DMS79 (cell line): ENCODE measurements around the gene DCUN1D3.
"Not testable (repeated sequence)": the region's sequence is repeated elsewhere in the genome, so short reads cannot be mapped to it uniquely, and the experiment has no call there.

Source experiments
- DNase-seq: peaks from one replicate; lab custom pipeline; 2025; lab: John Stamatoyannopoulos, UW

Gene DCUN1D3

GRCh38 chr16:20887207-20887606 is 13.0 kb downstream of the DCUN1D3 start:
- DNase-seq, result no peak

- no peak for DNase-seq
Observed at GRCh38 chr16:20886320-20886719, 13.8 kb downstream of the DCUN1D3 start.

- DNase-seq, result no peak
Observed at GRCh38 chr16:20884240-20884556, 16.0 kb downstream of the DCUN1D3 start.

- no peak for DNase-seq
Observed at GRCh38 chr16:20883554-20884239, 16.5 kb downstream of the DCUN1D3 start.

- DNase-seq, result no peak
Observed at GRCh38 chr16:20881503-20881878, 18.7 kb downstream of the DCUN1D3 start.

- DNase-seq, result no peak
Observed at GRCh38 chr16:20880867-20881502, 19.2 kb downstream of the DCUN1D3 start.

GRCh38 chr16:20879175-20880040 is 20.8 kb downstream of the DCUN1D3 start:
- DNase-seq, result no peak

- DNase-seq, result no peak
Observed at GRCh38 chr16:20878682-20879147, 21.4 kb downstream of the DCUN1D3 start.

GRCh38 chr16:20875355-20875650 is 24.9 kb downstream of the DCUN1D3 start:
- no peak for DNase-seq

- DNase-seq, result no peak
Observed at GRCh38 chr16:20874088-20874581, 26.0 kb downstream of the DCUN1D3 start.

- DNase-seq, result no peak
Observed at GRCh38 chr16:20873331-20873730, 26.8 kb downstream of the DCUN1D3 start.

GRCh38 chr16:20871941-20872815 is 28.0 kb downstream of the DCUN1D3 start:
- DNase-seq, result no peak

GRCh38 chr16:20871258-20871657 is 28.9 kb downstream of the DCUN1D3 start:
- no peak for DNase-seq

GRCh38 chr16:20870122-20870820 is 29.9 kb downstream of the DCUN1D3 start:
- no peak for DNase-seq

GRCh38 chr16:20868890-20869289 is 31.3 kb downstream of the DCUN1D3 start:
- DNase-seq, result no peak

- no peak for DNase-seq
Observed at GRCh38 chr16:20867585-20867984, 32.6 kb downstream of the DCUN1D3 start.

- no peak for DNase-seq
Observed at GRCh38 chr16:20866801-20867200, 33.4 kb downstream of the DCUN1D3 start.

GRCh38 chr16:20866145-20866772 is 33.9 kb downstream of the DCUN1D3 start:
- no peak for DNase-seq

- no peak for DNase-seq
Observed at GRCh38 chr16:20865420-20866131, 34.6 kb downstream of the DCUN1D3 start.

- not testable (repeated sequence) for DNase-seq
Observed at GRCh38 chr16:20864376-20864775, 35.8 kb downstream of the DCUN1D3 start.
